HEK293 (cell line): ENCODE results near the gene BHLHE23.

Experiments
- ZSCAN30 ChIP-seq: fragments of 450-650 bp; IDR thresholded peaks from 2 replicates; pipeline ENCODE4 v1.5.1; 2018; ENCODE audit warnings: missing biosample characterization, mild to moderate bottlenecking, missing genetic modification characterization, moderate library complexity
- TF ChIP-seq, protein P1 (sequence below): fragments of 450-650 bp; formaldehyde crosslinking; IDR thresholded peaks from 2 replicates; pipeline ENCODE4 v1.5.1; 2016; ENCODE audit warnings: missing biosample characterization, missing genetic modification characterization

GRCh38 chr20:63024573-63025392 is 18.0 kb upstream of the BHLHE23 start:
- TF ChIP-seq, protein P1, sequence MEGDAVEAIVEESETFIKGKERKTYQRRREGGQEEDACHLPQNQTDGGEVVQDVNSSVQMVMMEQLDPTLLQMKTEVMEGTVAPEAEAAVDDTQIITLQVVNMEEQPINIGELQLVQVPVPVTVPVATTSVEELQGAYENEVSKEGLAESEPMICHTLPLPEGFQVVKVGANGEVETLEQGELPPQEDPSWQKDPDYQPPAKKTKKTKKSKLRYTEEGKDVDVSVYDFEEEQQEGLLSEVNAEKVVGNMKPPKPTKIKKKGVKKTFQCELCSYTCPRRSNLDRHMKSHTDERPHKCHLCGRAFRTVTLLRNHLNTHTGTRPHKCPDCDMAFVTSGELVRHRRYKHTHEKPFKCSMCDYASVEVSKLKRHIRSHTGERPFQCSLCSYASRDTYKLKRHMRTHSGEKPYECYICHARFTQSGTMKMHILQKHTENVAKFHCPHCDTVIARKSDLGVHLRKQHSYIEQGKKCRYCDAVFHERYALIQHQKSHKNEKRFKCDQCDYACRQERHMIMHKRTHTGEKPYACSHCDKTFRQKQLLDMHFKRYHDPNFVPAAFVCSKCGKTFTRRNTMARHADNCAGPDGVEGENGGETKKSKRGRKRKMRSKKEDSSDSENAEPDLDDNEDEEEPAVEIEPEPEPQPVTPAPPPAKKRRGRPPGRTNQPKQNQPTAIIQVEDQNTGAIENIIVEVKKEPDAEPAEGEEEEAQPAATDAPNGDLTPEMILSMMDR: no peak
- no peak for TF ChIP-seq ZSCAN30 (tag by site-specific recombination)
